Body of pancreas (tissue), 4 donors: ENCODE results near the gene CAMKMT.

ENCODE experiments used
- CTCF ChIP-seq, 7 experiments: fragments of 450-650 bp in 4 of 7; fragments of 200-600 bp in 3 of 7; sonication (generic) in 3 of 7; IDR thresholded peaks; one replicate each; pipeline ENCODE4 v1.5.1; 2016 to 2019; ENCODE audit warnings: antibody characterized with exemption in 7 of 7
- POLR2A ChIP-seq, 3 donors: fragments of 450-650 bp; IDR thresholded peaks; one replicate each; pipeline ENCODE4 v1.6.1; 2016; ENCODE audit warnings: antibody characterized with exemption in 3 of 3, mild to moderate bottlenecking in 2 of 3

GRCh38 chr2:44736270-44736942 is 374.7 kb downstream of the CAMKMT start:
- no peak for TF ChIP-seq CTCF (IDR thresholded peaks at IDR 0.05)
- no peak for TF ChIP-seq POLR2A (IDR thresholded peaks at IDR 0.05)
